ENCODE data around the gene NEFH. TPM values are rescaled to one million over a fixed set of nuclear protein-coding genes. Genes with fewer than 3 reads are reported as not detected.
A peak's percentile ranks its signal among the peaks of the same experiment; 100 is the strongest.

The NEFH gene
- total RNA-seq, 1 donor from 2014 or later = 4.2 TPM

GRCh38 chr22:29461263-29461662, 18.8 kb upstream of the NEFH start:
- Histone ChIP-seq H3K4me1 (no peaks in the 10 kb centered on the region), H3K9me3 (no peaks in the 10 kb centered on the region), H3K27me3 (no peaks in the 10 kb centered on the region), H3K4me3 (no peak overlapping the region), H3K27ac (no peak overlapping the region), H3K36me3 (no peaks in the 10 kb centered on the region)
- TF ChIP-seq POLR2AphosphoS5 (IDR thresholded peaks at IDR 0.05; ENCODE audit: insufficient read depth in 1 of 2, low read depth in 1 of 2) = no peak
- TF ChIP-seq CTCF (IDR thresholded peaks at IDR 0.05) = no peak
- no peak for TF ChIP-seq POLR2A (IDR thresholded peaks at IDR 0.05)
- no peak for DNase-seq (ENCODE audit: extremely low spot score in 2 of 2)
- intact Hi-C loops (cut with DNase I) = no loop called here

GRCh38 chr22:29463629-29464028, 16.4 kb upstream of the NEFH start:
- no peaks in the 10 kb centered on the region for H3K4me1 ChIP-seq
- H3K9me3 ChIP-seq = no peaks in the 10 kb centered on the region
- no peak overlapping the region for H3K4me3 ChIP-seq
- no peaks in the 10 kb centered on the region for H3K27me3 ChIP-seq
- no peak for DNase-seq (ENCODE audit: extremely low spot score in 2 of 2)
- TF ChIP-seq CTCF (IDR thresholded peaks at IDR 0.05) (no peak), POLR2AphosphoS5 (IDR thresholded peaks at IDR 0.05; ENCODE audit: insufficient read depth in 1 of 2, low read depth in 1 of 2) (no peak), POLR2A (IDR thresholded peaks at IDR 0.05) (no peak)
- H3K36me3 ChIP-seq = no peaks in the 10 kb centered on the region
- H3K27ac ChIP-seq = no peak overlapping the region
- intact Hi-C loops (cut with DNase I) = no loop called here

- intact Hi-C loops (cut with DNase I) = no loop called here
- Histone ChIP-seq H3K4me3 (no peak overlapping the region), H3K27ac (no peak overlapping the region), H3K9me3 (no peaks in the 10 kb centered on the region), H3K27me3 (no peaks in the 10 kb centered on the region), H3K36me3 (no peaks in the 10 kb centered on the region), H3K4me1 (no peaks in the 10 kb centered on the region)
- DNase-seq (ENCODE audit: extremely low spot score in 2 of 2) = no peak
- TF ChIP-seq POLR2AphosphoS5 (IDR thresholded peaks at IDR 0.05; ENCODE audit: insufficient read depth in 1 of 2, low read depth in 1 of 2) (no peak), POLR2A (IDR thresholded peaks at IDR 0.05) (no peak), CTCF (IDR thresholded peaks at IDR 0.05) (no peak)
Measured at GRCh38 chr22:29464581-29464980, 15.4 kb upstream of the NEFH start.

- Histone ChIP-seq H3K27ac (no peak overlapping the region), H3K36me3 (no peaks in the 10 kb centered on the region), H3K27me3 (no peaks in the 10 kb centered on the region), H3K4me3 (no peak overlapping the region), H3K4me1 (peaks cover 9% of the 10 kb centered on the region), H3K9me3 (no peaks in the 10 kb centered on the region)
- TF ChIP-seq CTCF (IDR thresholded peaks at IDR 0.05) = no peak
- intact Hi-C loops (cut with DNase I) = no loop called here
- no peak for DNase-seq (ENCODE audit: extremely low spot score in 2 of 2)
Measured at GRCh38 chr22:29469755-29470154, 10.3 kb upstream of the NEFH start.

GRCh38 chr22:29470159-29470855, 9.7 kb upstream of the NEFH start:
- TF ChIP-seq CTCF (IDR thresholded peaks at IDR 0.05) = peak in 2 of 3 experiments; percentile 37 to 38
- no peak for TF ChIP-seq POLR2A (IDR thresholded peaks at IDR 0.05)
- TF ChIP-seq POLR2AphosphoS5 (IDR thresholded peaks at IDR 0.05; ENCODE audit: insufficient read depth in 1 of 2, low read depth in 1 of 2) = no peak
- no peak overlapping the region for H3K27ac ChIP-seq
- no peaks in the 10 kb centered on the region for H3K27me3 ChIP-seq
- H3K4me1 ChIP-seq = peaks cover 9% of the 10 kb centered on the region
- H3K36me3 ChIP-seq = no peaks in the 10 kb centered on the region
- no peak for DNase-seq (ENCODE audit: extremely low spot score in 2 of 2)
- H3K4me3 ChIP-seq = peak overlapping the region in 1 of 2 donors; percentile 7
- intact Hi-C loops (cut with DNase I) = no loop called here
- no peaks in the 10 kb centered on the region for H3K9me3 ChIP-seq
